Epidermal melanocyte (primary cell): ENCODE data around the gene C1orf167.
A peak's percentile ranks its signal among the peaks of the same experiment; 100 is the strongest.

Experiments
- DNase-seq: peaks from one replicate; pipeline ENCODE4 v3.0.0; 2011; ENCODE audit warnings: low spot score; ENCODE audit not compliant: insufficient read length

The C1orf167 gene

DNA sequence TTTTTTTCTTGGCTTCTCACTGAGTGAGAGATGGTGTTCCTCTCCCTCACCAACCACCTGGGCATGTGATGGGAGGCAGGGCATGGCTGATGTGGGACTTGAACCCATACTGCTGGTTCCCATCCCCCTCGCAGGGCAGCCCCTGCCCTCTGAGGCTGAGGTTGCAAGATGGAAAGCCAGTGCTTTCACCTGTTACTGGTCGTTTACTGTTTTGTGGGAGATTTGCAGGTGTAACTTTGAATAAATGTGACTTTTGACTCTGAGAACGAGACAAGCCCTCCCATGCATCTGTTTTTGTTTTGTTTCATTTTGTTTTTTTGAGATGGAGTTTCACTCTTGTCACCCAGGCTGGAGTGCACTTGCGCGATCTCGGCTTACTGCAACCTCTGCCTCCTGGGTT, 21.6 kb downstream of the C1orf167 start:
- no peak for DNase-seq

DNA sequence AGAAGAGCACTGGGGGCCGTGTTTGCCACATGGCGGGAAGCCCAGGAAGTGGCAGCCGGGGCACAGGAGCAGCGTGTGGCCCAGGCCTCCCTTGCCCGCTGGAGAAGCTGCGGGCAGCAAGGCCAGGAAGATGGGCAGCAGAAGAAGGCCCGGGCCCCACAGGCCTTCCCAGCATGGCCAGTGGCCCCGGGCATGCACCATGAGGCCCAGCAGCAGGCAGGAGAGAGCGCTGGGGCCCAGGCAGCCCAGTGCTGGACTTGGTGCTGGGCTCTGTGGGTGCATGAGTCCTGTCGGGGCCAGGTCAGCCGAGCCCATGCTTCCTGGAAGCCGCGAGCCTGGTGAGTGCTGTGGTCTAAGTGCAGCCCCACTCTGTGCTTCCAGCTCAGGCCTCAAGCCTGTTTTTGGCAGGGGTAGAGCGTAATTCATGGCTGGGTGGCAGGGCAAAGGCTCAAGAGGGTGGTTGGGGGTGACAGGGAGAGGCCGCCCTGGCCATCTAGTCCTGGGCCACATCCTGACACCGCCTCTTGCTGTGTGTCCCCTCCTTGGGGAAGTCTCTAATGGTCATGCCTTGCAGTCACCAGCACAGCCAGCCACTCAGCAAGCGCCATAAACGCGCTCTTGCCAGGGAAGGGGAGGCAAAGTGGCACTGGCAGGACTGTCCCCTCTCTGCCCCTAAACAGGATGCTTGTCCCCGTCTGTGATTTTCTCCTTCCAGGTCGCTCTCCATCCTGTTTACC, 22.4 kb downstream of the C1orf167 start:
- no peak for DNase-seq

DNA sequence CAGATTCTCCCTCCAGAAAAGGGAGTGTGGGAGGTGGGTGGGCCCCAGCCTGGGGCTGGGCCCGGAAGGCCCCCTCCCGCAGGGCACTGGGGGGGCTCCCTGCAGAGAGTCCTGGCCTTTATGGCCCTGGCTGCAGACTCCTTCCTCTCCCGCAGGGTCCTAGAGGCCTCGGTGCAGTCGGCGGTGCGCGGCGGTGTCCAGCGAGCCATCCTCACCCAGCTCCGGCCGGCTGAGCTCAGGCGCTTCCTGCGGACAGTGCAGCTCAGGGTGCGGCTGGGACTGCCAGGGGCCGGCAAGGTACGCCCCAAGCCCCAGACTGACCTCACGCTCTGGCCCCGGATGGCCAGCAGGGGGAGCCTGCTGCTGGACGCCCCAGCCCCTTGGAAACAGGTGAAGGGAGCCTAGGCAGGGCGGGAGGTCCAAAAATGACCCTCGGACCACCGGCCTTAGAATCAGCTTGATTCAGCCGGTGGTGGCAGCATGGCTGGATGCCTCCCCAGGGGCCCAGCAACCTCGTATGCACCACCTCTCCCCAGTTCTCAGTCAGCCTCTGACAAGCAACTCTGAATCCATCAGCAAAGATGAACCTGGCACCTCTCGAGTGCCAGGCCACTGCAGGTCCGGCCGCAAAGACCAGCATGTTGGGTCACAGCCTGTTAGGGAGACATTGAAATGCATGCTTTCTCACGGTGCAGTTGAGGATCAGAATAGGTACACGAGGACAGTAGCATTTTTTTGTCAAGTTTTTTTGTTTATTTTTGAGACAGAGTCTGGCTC, 23.2 kb downstream of the C1orf167 start:
- no peak for DNase-seq

DNA sequence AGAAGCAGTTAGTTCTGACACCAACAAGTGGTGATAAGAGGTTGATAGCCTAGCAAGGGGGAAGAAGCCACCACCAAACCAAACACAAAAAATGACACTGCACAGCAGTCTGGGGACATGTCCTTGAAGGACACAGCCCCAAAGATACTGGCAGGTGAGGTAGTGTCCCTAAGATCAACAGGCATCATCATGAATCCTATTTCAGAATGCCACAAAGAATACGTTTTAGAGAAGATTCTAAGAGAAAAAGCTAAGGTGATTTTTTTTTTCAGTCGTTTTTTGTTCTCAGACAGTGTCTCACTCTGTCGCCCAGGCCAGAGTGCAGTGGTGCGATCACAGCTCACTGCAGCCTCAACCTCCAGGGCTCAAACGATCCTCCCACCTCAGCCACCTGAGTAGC, 24.2 kb downstream of the C1orf167 start:
- DNase-seq = no peak

DNA sequence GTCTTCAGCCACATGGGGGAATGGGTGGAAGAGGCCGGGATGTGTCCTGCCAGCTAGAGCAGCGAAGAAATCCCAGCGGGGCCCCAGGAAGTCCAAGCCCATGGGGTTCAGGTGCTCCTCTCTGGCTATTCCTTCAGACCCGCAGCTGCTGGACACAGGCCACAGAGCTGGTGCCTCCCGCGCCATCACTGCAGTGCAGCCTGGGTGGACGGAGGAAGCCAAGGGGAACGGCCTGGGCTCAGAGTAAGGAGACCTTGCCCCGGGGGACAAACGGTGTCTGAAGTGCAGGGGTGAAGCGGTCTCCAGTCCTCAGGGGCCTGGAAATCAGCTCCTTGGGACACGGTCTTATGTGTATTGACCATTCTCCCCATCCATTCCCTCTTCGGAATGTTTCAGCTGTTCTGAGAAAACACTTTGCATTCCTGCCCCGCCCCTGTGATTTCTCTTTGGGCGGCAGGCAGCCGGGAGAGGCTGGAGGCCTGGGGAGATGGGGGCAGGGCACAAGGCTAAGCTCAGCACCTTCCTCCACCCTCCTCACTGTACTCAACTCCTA, 25.3 kb downstream of the C1orf167 start:
- DNase-seq = peak; percentile 51

DNA sequence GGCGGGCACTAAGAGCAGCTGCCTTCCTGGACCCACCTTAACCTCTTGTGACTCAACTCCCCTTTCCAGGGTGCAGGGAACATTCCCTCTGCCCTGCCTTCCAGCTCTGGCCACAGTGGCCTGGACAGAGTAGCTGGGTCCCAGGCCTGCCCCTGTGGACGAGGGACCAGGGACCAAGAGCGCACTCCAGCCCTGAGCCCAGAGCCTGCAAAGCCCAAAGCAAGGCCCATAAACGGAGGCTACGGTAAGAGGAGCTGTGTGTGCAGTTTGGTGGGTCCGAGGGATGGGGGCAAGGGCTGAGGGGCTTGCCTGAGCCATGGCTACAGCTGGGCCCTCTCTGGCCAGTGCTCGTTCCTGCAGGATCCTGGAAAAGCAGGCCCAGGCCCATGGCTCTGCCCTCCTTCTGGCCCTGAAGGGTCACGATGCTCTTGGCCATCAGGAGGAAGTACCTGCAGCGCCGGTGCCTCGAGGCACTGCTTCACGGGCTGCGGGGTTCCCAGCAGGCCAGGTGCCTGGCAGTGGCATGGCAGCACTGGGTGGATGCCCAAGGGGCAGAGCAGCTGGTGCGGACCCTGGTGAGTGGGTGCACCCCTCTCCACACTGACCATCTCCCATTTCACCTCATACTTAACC, 25.9 kb downstream of the C1orf167 start:
- no peak for DNase-seq

DNA sequence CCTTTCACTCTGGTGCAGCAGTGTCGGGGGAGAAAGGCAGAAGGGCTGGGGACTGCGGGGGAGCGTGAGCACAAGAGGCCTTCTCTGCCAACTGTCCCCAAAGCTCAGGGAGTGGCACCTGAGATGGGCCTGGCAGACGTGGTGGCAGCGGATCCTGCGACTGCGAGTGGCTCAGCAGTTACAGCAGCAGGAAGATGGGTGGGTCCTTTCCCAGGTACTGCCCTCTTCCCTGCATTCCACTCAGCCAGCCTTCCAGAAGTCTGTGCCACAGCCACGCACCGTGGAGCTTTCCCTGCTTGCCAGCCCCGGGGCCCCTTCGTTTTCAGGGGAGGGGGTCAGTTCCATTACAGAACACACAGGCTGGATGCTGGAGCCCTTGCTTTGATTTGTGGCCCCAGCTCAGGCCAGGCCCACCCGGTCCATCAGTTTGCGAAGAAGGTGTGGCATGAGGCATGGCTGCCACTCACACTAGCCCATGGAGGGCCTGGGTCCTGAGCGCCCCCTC, 26.6 kb downstream of the C1orf167 start:
- no peak for DNase-seq

DNA sequence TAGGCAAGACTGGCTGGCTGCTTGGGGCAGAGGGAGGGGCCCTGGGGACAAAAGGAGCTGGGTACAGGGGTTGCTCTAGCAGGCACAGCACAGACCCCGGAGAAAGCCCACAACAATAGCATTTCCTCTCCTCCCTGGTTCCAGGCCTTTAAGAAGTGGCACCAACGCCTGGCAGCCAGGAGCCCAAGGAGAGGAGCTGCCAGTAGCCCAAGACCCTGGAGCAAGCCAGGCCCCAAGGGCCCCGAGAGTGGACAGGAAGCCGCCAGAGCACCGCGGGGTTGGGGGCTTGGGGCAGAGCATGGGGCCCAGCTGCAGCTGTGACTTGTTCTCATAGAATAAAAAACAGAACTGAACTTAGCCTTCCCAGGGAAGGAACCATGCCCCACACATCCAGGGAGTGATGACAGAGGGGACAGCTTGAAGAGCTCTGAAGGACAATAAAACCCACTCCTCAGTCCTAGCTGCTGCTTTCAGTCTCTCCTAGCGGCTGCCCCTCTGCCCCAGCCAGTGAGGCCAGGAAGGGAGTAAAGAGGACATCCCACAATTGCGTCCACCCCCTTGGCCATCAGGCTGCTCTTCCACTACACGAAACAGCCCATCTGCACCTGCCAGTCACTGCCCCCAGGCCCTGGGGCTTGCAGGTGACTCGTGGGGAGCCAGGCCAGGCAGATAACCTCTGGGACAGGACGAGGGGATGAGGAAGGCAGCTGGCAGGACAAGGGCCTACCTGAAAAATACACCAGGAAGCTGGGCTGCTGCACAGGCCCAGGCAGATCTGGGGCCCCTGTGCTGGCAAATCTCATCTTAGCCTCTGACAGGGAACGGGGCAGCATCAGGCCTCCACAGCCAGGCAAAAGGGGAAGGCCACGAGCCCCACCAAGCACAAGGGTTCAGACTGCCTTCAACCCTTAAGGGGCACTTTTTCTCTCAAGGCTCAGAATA, 27.4 kb downstream of the C1orf167 start:
- no peak for DNase-seq

DNA sequence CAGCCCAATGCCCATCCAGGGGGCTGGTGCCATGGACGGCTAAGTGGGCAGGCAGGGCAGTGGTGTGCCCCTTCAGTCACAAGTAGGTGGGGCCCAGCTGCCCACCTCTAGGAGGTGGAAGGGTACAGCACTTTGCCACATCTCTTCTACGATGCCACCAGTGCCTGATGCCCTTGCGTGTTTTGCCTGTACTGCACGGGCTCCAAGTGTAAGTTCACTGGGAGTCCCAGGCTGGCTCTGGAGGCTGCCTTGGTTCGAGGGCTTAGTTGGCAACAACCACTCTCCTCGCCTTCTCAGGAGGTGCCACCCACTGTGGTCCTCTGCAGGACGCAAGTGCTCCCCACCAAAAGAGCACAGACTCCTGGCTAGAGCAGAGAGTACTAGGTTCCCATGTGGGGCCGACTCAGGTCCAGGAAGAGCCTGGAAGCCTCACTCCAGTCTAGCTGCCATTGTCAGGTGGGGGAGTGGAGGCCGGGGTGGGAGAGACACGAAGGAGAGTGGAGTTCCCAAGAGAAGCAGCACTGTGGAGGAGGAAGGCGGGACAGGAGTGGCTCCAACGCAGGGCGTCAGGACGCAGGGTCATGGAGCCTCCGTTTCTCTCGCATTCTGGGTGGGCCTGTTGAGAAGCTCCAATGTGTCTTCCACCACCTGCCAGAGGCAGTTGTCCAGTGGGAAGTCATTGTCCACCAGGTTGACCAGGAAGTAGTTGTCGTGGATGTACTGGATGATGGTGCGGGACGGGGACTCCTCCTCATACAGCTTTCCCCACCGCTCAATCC, 28.3 kb downstream of the C1orf167 start:
- DNase-seq = no peak

DNA sequence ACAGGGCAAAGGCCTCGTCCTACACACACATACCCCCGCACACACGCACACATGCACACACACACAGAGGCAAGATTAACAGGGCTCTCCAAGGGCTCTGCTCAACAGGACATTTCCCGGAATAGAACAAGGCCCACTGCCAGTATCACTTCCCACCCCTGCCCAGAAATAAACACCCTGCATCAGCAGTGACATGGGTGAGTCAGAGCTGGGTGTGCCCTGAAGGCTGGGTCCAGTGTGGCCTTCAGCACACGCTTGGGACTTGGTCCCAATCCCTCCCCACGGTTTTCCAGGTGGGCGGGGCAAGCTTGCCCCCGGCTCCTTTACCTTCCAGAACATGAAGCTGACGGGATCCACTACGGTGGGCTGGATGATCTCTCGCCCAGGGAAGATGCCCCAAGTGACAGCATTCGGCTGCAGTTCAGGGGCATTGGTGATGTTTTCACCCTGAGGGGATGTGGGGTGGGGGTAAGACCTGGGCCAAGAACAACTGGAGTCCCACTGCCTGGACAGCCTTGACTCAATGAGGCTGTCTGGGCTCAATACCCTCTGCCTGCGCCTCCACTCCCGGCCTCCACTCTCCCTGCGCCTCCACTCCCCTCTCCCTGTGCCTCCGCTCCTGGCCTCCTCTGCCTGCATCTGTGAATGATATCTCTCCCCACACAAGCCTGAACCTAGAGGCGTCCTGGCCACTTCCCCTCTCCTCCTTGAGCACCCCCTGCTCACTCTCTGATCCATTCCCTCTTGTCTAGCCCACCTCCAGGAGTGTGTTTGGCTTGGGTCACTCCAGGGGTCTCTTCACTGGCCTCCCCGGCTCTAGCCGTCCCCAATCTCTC, 29.1 kb downstream of the C1orf167 start:
- peak; percentile 42 for DNase-seq

DNA sequence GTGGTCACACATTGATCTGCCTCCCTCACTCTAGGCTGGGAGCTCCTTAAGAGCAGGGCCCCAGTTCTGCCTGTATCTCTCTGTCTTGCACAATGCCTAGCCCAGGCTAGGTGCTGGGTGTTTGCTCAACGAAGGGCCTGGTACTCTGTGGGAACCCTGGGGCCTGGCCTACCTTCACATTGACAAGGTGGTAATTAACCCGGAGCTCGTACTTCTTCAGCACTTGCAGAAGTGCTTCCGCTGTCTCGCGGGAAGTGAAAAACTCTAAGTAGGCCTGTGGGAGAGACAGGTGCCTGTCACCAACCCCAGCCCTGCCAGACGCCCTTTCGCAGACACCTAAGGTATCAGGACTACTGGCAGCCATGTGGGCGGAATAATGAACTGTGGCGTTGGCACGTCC, 30.1 kb downstream of the C1orf167 start:
- no peak for DNase-seq

DNA sequence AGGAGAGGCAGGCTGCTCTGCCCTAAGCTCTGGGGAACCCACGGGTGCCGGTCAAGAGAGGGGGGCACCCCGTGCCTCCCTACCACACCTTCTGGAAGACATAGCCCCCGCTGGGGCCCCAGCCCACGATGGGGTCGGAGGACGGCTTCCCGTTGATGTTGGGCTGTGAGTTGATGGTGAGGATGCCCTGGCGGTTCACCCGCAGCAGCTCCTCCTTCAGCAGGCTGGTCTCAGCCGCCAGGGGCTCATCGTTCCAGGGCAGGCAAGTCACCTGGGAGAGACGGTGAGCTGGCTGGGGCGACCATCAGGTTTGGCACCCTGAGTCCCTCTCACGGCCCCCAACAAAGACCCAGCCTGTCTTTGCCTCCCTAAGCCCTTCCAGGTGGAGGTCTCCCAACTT, 31.8 kb downstream of the C1orf167 start:
- no peak for DNase-seq

DNA sequence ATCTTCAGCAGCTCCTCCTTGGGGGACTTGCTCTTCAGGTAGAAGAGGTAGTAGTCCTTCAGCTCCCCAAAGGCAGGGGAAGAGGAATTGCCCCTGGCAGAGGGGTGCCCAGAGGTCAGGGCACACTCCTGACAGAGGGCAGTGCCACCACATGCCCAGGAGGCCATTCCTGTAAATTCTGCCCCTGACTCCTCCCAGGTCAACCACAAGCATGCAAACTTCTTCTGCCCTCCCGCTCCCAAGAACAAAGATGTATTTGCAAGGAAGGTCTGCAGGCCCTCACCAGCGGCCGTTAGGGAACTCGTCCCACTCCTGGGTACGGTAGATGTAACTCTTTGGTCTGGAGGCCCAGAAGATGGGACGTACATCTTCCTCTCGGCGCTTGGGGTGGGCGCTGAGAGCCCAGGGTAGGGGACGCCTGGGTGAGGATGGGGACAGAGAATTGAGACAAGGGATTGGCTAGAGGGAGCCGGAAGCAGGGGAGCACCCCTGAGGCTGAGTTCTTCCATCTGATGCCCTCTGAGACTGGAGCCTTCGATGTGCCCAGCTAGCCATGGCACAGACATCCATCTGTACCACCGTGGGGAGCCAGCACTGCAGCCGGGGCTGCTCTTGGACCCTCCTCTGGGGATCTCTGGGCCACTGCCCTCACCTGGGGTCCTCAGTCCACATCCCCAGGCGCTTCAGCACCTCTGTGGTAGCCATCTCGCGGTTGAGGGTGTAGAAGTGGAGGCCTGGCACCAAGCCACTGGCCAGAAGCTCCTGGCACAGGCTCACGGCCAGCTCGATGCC, 32.6 kb downstream of the C1orf167 start:
- DNase-seq = no peak

DNA sequence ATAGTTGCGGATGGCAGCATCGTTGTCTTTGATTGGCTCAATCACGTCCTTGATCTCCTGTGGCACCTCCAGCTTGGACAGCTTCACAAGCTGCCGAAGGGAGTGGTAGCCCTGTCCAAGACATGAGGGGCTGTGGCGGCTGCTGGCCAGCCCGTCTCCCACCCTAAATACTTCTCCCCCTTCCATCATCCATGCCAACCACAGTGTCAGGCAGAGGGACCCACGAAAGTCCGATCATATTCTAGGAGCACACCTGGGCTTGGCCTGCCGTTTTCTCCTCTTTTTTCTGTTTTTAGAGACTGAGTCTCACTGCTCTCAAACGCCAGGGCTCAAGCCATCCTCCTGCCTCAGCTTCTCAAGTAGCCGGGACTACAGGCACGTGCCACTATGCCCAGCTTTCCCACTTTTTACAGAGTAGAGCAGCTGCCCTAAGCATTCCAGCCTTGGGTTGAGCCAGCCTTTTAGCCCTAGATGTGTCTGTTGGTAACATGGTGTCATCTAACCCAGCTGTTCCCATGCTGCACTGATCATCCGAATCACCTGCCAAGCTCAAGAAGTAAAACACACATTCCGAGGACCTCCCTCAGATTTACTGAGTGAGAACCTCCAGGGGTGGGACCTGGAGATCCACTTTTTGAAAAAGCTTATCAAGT, 33.4 kb downstream of the C1orf167 start:
- DNase-seq = no peak

DNA sequence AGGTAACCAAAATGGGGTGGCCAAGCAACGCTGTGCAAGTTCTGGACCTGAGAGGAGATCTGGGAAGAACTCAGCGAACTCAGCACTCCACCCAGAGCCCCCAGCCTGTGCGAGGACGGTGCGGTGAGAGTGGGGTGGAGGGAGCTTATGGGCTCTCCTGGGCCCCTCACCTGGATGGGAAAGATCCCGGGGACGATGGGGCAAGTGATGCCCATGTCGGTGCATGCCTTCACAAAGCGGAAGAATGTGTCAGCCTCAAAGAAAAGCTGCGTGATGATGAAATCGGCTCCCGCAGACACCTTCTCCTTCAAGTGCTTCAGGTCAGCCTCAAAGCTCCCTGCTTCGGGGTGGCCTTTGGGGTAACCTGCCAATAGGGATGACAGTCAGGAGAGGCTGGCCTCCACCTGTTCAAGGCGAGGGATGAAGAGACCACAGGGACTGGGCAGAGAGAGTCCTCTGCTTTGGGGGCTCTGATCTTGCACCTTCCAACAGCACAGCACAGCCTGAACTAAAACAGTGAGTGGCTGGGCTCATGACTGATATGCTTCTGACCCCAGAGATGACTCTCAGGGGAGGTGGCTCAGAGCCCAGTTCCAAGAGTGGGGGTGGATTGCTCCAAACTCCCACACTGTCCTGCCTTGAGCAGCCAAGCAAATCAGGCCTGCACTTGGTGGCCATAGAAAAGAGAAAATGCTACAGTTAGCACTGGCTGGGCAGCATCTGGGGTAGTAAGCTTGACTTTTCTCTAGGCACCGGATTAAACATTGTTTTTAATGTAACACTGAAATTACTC, 34.2 kb downstream of the C1orf167 start:
- DNase-seq = no peak

DNA sequence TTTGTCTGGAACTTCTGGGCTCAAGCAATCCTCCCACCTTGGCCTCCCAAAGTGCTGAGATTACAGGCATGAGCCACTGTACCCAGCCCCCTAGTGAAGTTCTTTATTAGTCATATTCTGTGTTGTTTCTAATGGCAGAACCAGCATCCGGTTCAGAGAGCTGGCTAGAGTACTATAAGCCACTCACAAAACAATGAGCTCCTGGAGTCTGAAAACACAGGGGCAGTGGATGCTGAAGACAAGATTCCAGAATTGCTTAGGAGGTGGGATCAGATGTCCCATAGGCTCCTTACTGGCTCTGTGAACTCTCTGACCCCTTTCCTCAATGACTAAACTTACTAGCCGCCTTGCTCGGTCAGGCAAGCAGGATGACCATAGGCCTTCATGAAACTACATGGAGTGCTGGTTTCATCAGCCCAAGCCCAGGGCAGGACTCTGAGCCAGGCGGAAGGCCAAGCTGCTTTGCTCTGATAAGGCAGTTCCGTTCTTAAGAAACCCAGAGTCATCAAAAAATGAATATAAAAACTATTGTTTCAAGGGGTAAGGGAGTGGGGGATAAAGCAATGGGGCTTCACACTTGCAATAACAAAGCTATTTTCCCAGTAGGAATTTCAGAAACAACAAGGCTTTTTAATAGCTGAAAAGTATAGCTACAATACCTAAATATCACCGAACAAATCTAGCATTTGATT, 35.7 kb downstream of the C1orf167 start:
- no peak for DNase-seq
